Esophagus (tissue), 2 donors: ENCODE measurements around the gene VPS11. TPM values are rescaled to one million over a fixed set of nuclear protein-coding genes. Genes with fewer than 3 reads are reported as not detected.
A peak's percentile ranks its signal among the peaks of the same experiment; 100 is the strongest.

Experiments used
- H3K27ac ChIP-seq, 2 donors: one replicate each; pipeline ENCODE4 v1.5.1; 2013; ENCODE audit warnings: low read depth in 2 of 2, mild to moderate bottlenecking in 2 of 2, inconsistent platforms in 1 of 2, low read length in 1 of 2, moderate library complexity in 1 of 2
- H3K27me3 ChIP-seq, 2 donors: one replicate each; pipeline ENCODE4 v1.6.1; 2013; ENCODE audit warnings: low read length in 2 of 2, control low read depth in 1 of 2, mild to moderate bottlenecking in 1 of 2; ENCODE audit not compliant: insufficient read depth in 2 of 2, control insufficient read depth in 1 of 2
- H3K36me3 ChIP-seq, 2 donors: one replicate each; pipeline ENCODE4 v1.6.1; 2013; ENCODE audit warnings: low read length in 1 of 2; ENCODE audit not compliant: control insufficient read depth in 2 of 2, insufficient read depth in 2 of 2
- H3K4me1 ChIP-seq, 2 donors: one replicate each; pipeline ENCODE4 v1.6.1; 2013; ENCODE audit warnings: low read length in 1 of 2; ENCODE audit not compliant: control insufficient read depth in 2 of 2, insufficient read depth in 2 of 2
- H3K4me3 ChIP-seq, 2 donors: one replicate each; pipeline ENCODE4 v1.5.1; 2013; ENCODE audit warnings: low read length in 2 of 2, mild to moderate bottlenecking in 2 of 2, low read depth in 1 of 2, moderate library complexity in 1 of 2
- H3K9me3 ChIP-seq, 2 donors: one replicate each; pipeline ENCODE4 v1.6.1; 2013; ENCODE audit warnings: mild to moderate bottlenecking in 2 of 2, low read depth in 1 of 2, low read length in 1 of 2, moderate library complexity in 1 of 2; ENCODE audit not compliant: control insufficient read depth in 2 of 2, insufficient read depth in 1 of 2
- WGBS, 2 donors: extraction: QIAGEN DNeasy Blood & Tissue Kit; methylation state at CpG; one replicate each; pipeline ENCODE4 v1.1.7; 2013; 5-methylcytosine and 5-hydroxymethylcytosine counted together
- polyA plus RNA-seq, 2 donors: library from polyadenylated mRNA; stranded (reverse); fragments of 200-250 nt; gene quantifications; one replicate each; pipeline ENCODE4 v1.2.3, GENCODE V29; 2013
- donor health status: healthy with polysubstance abuse.
- donor health status: Bipolar disorder and iron deficiency.

VPS11 gene
- polyA plus RNA-seq, result 10 to 100 TPM; 22.4 to 29.0 TPM

DNA sequence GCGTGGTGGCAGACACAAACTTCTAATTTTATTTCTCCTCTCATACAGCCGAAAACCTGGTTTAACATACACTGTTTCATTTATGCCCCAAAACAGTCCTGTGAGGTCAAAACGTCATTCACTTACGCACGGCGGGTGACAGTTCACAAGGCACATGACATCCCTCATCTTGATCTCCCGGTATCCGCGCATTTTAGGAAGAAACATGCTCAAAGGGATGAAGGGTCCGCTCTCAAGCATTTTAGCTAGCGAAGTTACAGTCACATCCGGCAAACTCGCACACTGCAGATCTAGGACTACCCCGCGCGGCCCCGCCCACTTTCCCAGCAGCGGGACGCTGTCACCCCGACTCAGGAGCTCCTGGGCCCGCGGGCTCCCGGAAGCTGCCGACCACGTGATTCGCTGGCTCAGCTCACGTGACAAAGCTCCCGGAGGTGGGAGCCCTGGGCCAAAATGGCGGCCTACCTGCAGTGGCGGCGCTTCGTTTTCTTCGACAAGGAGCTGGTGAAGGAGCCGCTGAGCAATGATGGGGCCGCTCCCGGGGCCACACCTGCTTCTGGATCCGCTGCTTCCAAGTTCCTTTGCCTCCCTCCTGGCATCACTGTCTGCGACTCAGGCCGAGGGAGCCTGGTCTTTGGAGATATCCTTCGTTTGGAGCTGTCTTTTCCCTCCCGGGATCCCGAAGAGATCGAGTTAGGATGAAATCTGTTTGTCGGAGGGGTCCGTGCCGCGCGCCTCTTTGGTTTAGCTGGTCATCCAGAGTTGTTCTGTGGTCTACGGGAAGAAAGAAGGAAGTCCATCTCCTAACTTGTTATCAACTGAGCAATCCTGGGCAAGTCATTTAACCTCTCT is at the start of gene VPS11:
Gene VPS11, plus strand, starts transcription at position 448 of the 852 bp plus-strand sequence. Its CDS starts 6 bp downstream, at position 454.
- peak within 1 kb of the TSS; percentile 88 to 96 for H3K27ac ChIP-seq
- no peaks in the 10 kb centered on the region for H3K27me3 ChIP-seq
- 0 to 1% methylated on average over 49 of the region's 49 CpGs for WGBS, 2 donors
- H3K9me3 ChIP-seq, result no peaks in the 10 kb centered on the region
- peaks cover 0 to 10% of the 10 kb centered on the region in 2 donors for H3K36me3 ChIP-seq
- peak within 1 kb of the TSS; percentile 71 to 98 for H3K4me3 ChIP-seq
- peaks cover 2 to 4% of the 10 kb centered on the region in 2 donors for H3K4me1 ChIP-seq

DNA sequence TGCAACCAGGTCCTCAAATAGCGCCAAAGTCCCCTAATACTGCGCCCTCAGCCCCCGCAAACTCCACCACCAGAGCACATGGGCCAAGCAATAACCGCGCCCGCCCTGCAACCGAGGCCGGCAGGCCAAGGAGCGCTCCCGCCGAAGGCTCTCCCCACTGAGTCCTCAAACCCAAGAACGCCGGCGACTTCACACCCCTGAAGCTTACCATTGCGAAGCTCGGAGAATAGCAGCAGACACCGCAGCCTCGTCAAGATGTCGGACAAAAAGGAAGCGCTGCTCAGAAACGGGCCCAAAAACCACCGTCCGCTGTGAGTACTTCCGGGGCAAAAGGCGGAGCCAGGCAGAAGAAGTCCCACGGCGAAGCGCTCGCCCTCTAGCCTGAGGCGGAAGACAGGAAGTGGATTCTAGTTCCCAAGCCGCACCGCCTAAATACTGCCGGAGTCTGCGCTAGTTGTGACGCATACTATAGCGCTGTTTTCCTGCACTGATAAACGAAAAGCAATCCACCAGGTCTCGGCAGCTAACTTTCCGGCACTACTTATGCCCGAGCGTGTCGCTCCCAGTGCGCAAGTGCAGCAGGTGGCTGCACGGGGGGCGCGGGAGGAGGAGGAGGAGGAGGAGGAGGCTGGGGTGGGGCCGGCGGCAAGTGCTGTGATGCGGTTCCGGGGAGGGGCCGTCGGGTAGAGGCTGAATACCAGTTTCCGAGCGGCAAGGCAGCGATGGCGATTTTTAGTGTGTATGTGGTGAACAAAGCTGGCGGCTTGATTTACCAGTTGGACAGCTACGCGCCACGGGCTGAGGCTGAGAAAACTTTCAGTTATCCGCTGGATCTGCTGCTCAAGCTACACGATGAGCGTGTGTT is 49.3 kb upstream of the VPS11 start, which contains the start of the genes RPS25 and TRAPPC4:
Gene RPS25, minus strand, starts transcription at position 270 of the 865 bp plus-strand sequence. Its CDS starts 59 bp downstream, at position 211.
Gene TRAPPC4, plus strand, starts transcription at position 693 of the 865 bp plus-strand sequence. Its CDS starts 30 bp downstream, at position 723.
- Histone ChIP-seq H3K27me3 (no peaks in the 10 kb centered on the region), H3K36me3 (peaks cover 9 to 10% of the 10 kb centered on the region in 2 donors), H3K4me3 (peak within 1 kb of the TSS; percentile 90 to 100), H3K4me1 (no peaks in the 10 kb centered on the region), H3K9me3 (no peaks in the 10 kb centered on the region), H3K27ac (peak within 1 kb of the TSS; percentile 94 to 99)
- 0% methylated on average over 61 to 63 of the region's 63 CpGs for WGBS, 2 donors

DNA sequence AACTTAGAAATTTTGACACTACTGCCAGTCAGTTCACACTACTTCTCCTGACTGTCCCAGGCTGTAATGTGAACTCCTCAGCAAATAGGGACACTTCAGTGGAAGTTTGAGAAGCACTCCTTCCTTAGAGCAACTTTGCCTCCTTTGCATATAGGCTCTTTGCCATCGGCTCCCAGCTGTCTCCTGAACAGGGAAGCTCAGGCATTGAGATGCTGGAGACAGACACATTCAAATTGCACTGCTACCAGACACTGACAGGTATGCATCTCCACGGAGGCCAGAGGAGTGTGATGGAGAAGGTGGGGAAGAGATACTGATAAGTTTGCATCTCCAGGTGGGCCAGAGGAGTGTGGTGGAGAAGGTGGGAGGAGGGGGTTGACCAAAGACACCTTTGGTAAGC is 47.6 kb upstream of the VPS11 start:
- Histone ChIP-seq H3K36me3 (peaks cover 10 to 17% of the 10 kb centered on the region in 2 donors), H3K4me1 (no peaks in the 10 kb centered on the region), H3K9me3 (no peaks in the 10 kb centered on the region), H3K4me3 (peak overlapping the region in 1 of 2 donors; percentile 100), H3K27me3 (no peaks in the 10 kb centered on the region), H3K27ac (no peak overlapping the region)
- 35% methylated on average over 2 of the region's 2 CpGs for WGBS, 2 donors

DNA sequence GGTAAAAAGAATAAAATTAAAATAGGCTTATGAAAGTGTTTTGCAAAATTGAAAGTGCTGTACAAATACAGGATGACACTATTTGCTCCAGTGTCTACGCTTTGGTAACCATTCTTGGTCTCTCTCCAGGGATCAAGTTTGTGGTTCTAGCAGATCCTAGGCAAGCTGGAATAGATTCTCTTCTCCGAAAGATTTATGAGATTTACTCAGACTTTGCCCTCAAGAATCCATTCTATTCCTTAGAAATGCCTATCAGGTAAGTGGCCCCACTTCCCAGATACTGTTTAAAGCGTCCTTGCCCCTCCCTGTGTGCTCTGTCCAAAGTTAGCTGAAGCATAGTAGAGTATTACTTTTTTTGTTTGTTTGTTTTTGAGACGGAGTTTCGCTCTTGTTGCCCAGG is 46.0 kb upstream of the VPS11 start:
- Histone ChIP-seq H3K9me3 (no peaks in the 10 kb centered on the region), H3K27ac (no peak overlapping the region), H3K36me3 (peaks cover 5 to 12% of the 10 kb centered on the region in 2 donors), H3K4me3 (no peak overlapping the region), H3K4me1 (no peaks in the 10 kb centered on the region), H3K27me3 (no peaks in the 10 kb centered on the region)
- 85 to 88% methylated on average over 5 of the region's 5 CpGs for WGBS, 2 donors

DNA sequence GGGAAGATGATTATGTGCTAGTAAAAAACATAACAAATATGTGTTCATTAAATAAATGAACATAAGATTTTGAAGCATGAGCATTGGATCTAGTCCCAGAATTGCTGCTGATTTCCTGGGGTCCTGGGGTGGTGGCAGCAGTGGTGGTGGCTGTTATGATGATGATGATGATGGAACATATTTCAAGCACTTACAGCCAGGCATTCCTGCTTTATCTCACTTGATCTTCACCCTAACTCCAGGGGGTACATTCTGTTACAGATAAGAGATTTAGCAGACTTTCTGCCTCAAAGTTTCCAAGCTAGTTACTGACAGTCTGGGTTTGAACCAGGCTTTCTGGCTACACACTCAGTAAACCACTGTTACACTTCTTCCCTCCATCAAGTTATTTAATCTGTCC is 43.9 kb upstream of the VPS11 start:
- Histone ChIP-seq H3K27me3 (no peaks in the 10 kb centered on the region), H3K36me3 (peaks cover 5 to 18% of the 10 kb centered on the region in 2 donors), H3K9me3 (no peaks in the 10 kb centered on the region), H3K27ac (no peak overlapping the region), H3K4me3 (no peak overlapping the region), H3K4me1 (peaks cover 0 to 1% of the 10 kb centered on the region in 2 donors)

DNA sequence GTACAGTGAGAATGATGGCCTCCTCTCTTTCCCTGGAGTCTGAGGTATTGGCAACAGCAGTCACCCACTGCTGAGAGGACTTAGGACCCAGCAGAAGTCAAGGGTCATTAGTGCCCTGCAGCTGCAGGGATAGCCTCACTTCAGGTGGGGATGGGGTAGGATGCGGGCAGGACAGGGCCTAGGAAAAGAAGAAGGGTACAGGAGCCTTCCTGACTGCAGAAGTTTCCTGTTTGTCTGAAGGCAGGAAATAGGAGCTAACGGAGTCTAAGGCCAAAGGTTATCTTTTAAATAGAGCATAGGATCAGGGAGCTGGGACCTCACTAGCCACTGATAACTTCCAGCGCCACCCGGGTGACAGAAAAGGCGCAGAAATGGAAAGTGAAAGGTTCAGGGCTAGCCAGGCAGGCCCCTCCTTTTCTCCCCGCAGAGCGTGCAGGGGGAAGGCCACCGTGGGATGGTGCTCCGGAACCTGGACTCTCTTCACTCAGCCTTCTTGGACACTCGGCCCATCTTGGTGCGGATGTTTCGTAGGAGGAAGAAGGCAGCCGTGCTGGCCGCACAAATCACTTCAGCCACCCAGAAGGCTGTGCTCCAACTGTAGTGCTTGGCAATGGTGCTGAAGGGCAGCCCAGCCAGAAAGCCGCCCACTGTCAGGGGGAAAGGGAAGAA is 43.1 kb upstream of the VPS11 start:
- Histone ChIP-seq H3K27ac (no peak overlapping the region), H3K4me1 (peaks cover 4 to 10% of the 10 kb centered on the region in 2 donors), H3K9me3 (no peaks in the 10 kb centered on the region), H3K36me3 (peaks cover 5 to 18% of the 10 kb centered on the region in 2 donors), H3K4me3 (no peak overlapping the region), H3K27me3 (no peaks in the 10 kb centered on the region)
- 72 to 80% methylated on average over 15 of the region's 15 CpGs for WGBS, 2 donors

DNA sequence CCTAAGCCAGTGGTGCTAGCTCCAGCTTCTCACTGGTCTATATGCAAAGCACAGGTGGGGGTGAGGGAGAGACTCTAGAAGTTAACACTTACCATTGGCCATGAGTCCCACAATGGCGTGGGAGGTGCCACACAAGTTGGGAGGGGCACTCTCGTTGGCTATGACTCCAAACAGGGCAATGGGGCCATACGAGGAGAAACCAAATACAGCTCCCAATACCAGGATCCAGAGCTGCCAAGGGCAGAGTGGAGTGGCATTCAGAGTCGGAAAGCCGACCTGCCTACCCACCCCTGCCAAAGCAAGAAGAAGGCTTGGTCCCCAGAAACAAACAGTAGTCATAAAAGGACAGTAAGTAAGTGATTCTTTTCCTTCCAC is 42.5 kb upstream of the VPS11 start:
- peaks cover 5 to 18% of the 10 kb centered on the region in 2 donors for H3K36me3 ChIP-seq
- 70% methylated on average over 5 of the region's 5 CpGs for WGBS, 2 donors
- no peaks in the 10 kb centered on the region for H3K27me3 ChIP-seq
- no peaks in the 10 kb centered on the region for H3K9me3 ChIP-seq
- peak overlapping the region in 1 of 2 donors; percentile 9 for H3K27ac ChIP-seq
- peaks cover 4 to 14% of the 10 kb centered on the region in 2 donors for H3K4me1 ChIP-seq
- no peak overlapping the region for H3K4me3 ChIP-seq

DNA sequence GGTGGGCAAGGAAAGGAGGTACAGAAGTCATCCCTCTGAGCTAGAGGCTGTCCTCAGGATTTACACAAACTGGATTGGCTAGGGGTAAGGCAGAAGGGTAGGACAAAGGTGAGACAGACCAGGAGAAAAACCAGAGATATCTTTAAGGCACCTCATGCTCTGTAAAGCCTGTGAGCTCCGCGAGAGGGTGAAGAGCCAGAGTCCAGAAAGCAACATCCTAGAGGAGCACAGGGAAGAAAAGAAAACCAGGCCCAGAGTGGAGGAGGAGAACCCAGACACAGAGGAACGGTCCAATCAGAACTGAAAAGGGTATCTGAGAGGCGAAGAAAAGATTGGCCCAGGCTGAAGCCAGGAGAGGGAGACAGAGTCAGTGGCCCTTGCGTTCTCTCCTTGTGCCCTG is 42.1 kb upstream of the VPS11 start:
- WGBS, 2 donors, result 85 to 94% methylated on average over 5 of the region's 5 CpGs
- H3K27ac ChIP-seq, result peak overlapping the region in 1 of 2 donors; percentile 9
- H3K9me3 ChIP-seq, result no peaks in the 10 kb centered on the region
- H3K36me3 ChIP-seq, result peaks cover 5 to 18% of the 10 kb centered on the region in 2 donors
- H3K4me3 ChIP-seq, result no peak overlapping the region
- H3K27me3 ChIP-seq, result no peaks in the 10 kb centered on the region
- H3K4me1 ChIP-seq, result peaks cover 4 to 14% of the 10 kb centered on the region in 2 donors
